Ammon's horn (tissue), 1 donor: ENCODE results near the gene XPNPEP3.
"Not testable (repeated sequence)": the region's sequence is repeated elsewhere in the genome, so short reads cannot be mapped to it uniquely, and the experiment has no call there.

Experiments used
- DNase-seq: peaks from one replicate; pipeline ENCODE4 v3.0.0-alpha.2; 2016; ENCODE audit warnings: low spot score

Gene XPNPEP3

DNA sequence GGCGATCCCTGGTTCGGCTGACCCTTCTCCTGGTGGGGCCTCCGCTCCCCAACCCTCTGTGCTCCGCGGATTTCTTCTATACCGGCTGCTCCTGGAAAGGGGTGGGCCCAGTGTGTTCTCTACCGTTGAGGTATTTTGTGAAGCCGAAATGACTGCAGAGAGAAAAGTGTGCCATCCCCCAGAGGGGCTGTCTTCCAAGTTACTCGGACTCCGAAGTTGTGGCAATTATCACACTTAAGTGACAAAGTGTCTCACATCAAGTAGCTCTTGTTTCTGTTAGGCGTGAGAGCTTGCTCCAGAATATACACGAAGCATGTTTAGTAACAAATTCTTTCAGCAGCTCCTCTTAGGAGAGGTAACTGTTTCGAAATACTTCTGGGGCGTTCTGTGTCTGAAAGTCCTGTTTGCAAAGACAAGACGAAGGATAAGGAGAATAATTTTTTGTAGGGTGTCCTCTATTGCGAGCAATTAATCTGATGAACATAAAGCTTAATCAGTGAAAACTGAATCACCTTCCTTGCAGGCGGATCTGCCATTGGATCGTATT lies 434 bp downstream of the XPNPEP3 start:
- DNase-seq = no peak

DNA sequence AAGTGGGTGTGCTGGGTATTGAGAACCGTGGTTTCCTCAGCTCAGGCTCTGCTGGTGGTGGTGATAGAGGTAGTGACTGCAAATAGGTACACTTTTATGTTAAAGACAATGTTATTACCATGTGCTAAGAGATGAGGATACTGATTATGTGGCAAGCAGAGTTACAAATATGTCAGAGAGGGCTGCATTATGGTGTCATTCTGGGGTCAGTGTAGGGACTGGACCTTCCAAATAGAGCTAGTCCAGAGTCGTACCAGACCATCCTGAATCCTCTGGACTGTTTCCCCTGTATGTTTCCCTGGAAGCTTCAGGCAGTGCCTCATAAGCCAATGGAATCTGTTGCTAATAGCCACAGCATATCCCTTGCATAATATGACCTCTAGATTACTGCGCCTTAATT lies 5.1 kb downstream of the XPNPEP3 start, which contains the start of gene DNAJB7:
Gene DNAJB7, minus strand, starts transcription at position 101 of the 400 bp plus-strand sequence. CDS start 119 bp downstream, outside the sequence.
- no peak for DNase-seq

- DNase-seq = no peak
Observed at GRCh38 chr22:40862537-40862936, 5.6 kb downstream of the XPNPEP3 start.

DNA sequence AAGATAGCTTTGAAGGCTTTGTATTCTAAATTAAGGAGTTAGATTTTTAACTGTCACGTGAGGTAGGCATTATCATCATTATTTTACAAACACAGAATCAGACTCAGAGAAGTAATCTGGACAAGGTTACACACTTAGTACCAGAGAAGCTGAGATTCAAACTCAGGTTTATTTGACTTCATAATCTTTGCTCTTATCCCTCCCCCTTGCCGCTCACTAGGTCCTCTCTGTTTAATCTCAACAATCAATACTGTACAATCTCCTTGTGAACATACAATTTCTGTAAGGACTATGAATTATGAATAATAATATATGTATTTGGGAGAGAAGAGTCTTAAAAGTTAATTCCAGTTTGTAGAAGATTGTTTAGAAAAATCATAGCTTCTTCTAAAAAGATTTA lies 10.2 kb downstream of the XPNPEP3 start:
- DNase-seq = no peak

- not testable (repeated sequence) for DNase-seq
Observed at GRCh38 chr22:40868379-40868778, 11.4 kb downstream of the XPNPEP3 start.

GRCh38 chr22:40874016-40874415 lies 17.1 kb downstream of the XPNPEP3 start:
- DNase-seq = no peak

GRCh38 chr22:40875111-40875510 lies 18.2 kb downstream of the XPNPEP3 start:
- DNase-seq = no peak

DNA sequence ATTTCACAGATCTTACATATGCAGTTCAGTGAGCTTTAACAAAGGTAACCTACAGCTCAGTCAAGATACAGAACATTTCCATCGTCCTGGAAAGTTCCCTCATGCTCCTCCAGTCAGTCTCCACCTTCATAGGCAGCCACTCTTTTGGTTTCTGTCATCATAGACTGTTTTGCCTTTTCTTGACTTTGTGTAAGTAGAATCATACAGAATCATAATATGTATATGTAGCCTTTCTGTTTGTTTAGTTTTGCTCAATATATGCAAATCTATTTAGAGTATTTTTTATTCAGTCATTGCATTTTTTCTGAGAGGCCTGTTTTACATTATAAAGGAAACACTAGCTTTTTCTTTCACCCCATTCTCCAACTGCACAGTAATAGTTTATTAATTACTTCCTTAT lies 20.0 kb downstream of the XPNPEP3 start:
- DNase-seq = no peak

DNA sequence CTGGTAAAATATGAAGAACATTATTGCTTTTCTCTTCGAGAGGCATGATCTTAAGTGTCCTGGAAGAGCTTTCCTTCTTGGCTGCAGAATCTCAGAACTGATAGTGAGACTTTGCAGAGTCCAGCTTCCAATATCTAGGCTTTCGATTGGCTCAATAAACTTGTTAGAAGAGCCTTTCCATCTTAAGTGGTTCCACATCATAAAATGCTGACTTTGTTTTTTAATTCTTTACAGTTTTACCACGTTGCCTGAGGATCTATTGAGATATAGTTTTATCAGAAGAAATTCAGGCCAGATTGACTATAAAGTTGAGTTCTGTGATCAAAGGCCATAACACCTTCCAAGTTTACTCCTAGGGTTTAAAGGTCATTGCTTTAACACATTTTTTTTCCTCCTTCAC lies 20.5 kb downstream of the XPNPEP3 start:
- DNase-seq = no peak

GRCh38 chr22:40878922-40879321 lies 22.0 kb downstream of the XPNPEP3 start:
- no peak for DNase-seq

- no peak for DNase-seq
Observed at GRCh38 chr22:40889116-40889515, 32.2 kb downstream of the XPNPEP3 start.

GRCh38 chr22:40890881-40891280 lies 33.9 kb downstream of the XPNPEP3 start:
- no peak for DNase-seq

- no peak for DNase-seq
Observed at GRCh38 chr22:40894417-40894816, 37.5 kb downstream of the XPNPEP3 start.

- peak; percentile 62 for DNase-seq
Observed at GRCh38 chr22:40898850-40899357, 42.0 kb downstream of the XPNPEP3 start.

GRCh38 chr22:40904101-40904500 lies 47.2 kb downstream of the XPNPEP3 start:
- DNase-seq = no peak

DNA sequence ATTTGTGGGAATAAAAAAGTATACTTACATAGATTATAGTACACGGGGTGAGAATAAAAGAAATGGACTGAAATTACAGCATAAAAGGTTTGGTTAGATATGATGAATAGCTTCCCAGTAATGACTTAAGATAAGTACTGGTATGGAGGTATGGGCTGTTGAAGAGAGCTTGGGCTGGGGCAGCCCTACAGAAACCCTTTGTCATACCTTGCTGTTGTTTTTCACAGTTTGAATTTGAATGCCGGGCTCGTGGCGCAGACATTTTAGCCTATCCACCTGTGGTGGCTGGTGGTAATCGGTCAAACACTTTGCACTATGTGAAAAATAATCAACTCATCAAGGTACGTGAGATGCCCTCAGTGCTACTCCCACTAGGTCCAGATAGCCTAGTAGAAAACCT lies 51.9 kb downstream of the XPNPEP3 start:
- no peak for DNase-seq

GRCh38 chr22:40911772-40912171 lies 54.8 kb downstream of the XPNPEP3 start:
- no peak for DNase-seq

DNA sequence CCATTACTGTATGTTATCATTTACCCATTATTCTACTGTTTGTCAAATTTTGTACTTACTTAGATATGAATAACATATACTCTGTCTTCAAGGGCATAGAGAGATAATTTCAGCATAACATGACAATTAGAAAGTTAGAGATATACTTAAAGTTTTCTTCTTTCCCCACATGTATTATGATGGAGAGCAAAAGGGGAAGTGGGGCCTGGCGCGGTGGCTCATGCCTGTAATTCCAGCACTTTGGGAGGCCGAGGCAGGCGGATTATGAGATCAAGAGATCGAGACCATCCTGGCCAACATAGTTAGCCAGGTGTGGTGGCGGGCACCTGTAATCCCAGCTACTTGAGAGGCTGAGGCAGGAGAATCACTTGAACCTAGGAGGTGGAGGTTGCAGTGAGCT lies 56.0 kb downstream of the XPNPEP3 start:
- DNase-seq = not testable (repeated sequence)

GRCh38 chr22:40919446-40919845 lies 62.5 kb downstream of the XPNPEP3 start:
- DNase-seq = no peak

DNA sequence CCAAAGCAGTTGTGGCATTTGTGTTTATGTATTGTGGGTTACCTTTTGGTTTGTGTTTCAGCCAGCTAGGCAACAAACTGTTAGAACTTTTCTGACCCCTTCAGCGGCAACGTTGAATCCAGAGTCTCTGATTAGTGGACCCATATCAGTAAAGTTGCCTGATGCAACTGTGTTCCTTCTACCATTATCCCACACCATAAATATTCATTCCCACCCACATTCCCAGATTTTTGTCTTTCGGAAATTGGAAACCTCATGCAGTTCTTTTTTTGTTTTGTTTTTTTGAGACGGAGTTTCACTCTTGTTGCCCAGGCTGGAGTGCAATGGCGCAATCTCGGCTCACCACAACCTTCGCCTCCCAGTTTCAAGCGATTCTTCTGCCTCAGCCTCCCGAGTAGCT lies 63.6 kb downstream of the XPNPEP3 start:
- DNase-seq = no peak

GRCh38 chr22:40922484-40923303 lies 65.7 kb downstream of the XPNPEP3 start:
- peak; percentile 76 for DNase-seq

GRCh38 chr22:40928657-40929056 lies 71.7 kb downstream of the XPNPEP3 start:
- DNase-seq = no peak

GRCh38 chr22:40932396-40932795 lies 75.4 kb downstream of the XPNPEP3 start:
- DNase-seq = no peak
